Coronary artery (tissue), 2 donors: ENCODE results near the gene VENTX.

Experiments used
- DNase-seq: peaks from one replicate; pipeline ENCODE4 v3.0.0-alpha.2; 2017; ENCODE audit warnings: low spot score
- H3K27ac ChIP-seq, 2 donors: fragments of 200-600 bp; sonication (generic); one replicate each; pipeline ENCODE4 v1.5.1; 2016 to 2019
- H3K4me3 ChIP-seq: fragments of 200-600 bp; sonication (generic); 2 replicates; pipeline ENCODE4 v1.5.1; 2016; ENCODE audit warnings: mild to moderate bottlenecking, moderate library complexity
- CTCF ChIP-seq: fragments of 200-600 bp; sonication (generic); IDR thresholded peaks from one replicate; pipeline ENCODE4 v1.5.1; 2019; ENCODE audit warnings: antibody characterized with exemption

Gene VENTX

GRCh38 chr10:133273534-133274143 is 36.0 kb downstream of the VENTX start:
- no peak overlapping the region for H3K4me3 ChIP-seq
- H3K27ac ChIP-seq = no peak overlapping the region
- no peak for TF ChIP-seq CTCF
- DNase-seq = no peak

GRCh38 chr10:133274751-133275683 is 37.4 kb downstream of the VENTX start:
- Histone ChIP-seq H3K27ac (no peak overlapping the region), H3K4me3 (no peak overlapping the region)
- no peak for TF ChIP-seq CTCF
- no peak for DNase-seq

GRCh38 chr10:133275684-133276092 is 38.0 kb downstream of the VENTX start:
- H3K27ac ChIP-seq = no peak overlapping the region
- no peak for TF ChIP-seq CTCF
- H3K4me3 ChIP-seq = no peak overlapping the region
- no peak for DNase-seq

- Histone ChIP-seq H3K4me3 (peak overlapping the region; percentile 33), H3K27ac (no peak overlapping the region)
- no peak for DNase-seq
- no peak for TF ChIP-seq CTCF
Observed at GRCh38 chr10:133276100-133276434, 38.4 kb downstream of the VENTX start.

- TF ChIP-seq CTCF = no peak
- Histone ChIP-seq H3K4me3 (peak within 1 kb of the TSS; percentile 33), H3K27ac (no peak within 1 kb of the TSS)
- no peak for DNase-seq
Observed at GRCh38 chr10:133276435-133277201, 39.0 kb downstream of the VENTX start, which contains the start of gene ADAM8. ADAM8 (minus strand) TSS chr10:133276868; CDS start chr10:133276817, 51 bp downstream.

GRCh38 chr10:133277277-133277992 is 39.8 kb downstream of the VENTX start:
- no peak for TF ChIP-seq CTCF
- DNase-seq = no peak
- Histone ChIP-seq H3K27ac (no peak overlapping the region), H3K4me3 (no peak overlapping the region)
